Measurements from ENCODE around the gene MYO7A.

MYO7A gene

DNA sequence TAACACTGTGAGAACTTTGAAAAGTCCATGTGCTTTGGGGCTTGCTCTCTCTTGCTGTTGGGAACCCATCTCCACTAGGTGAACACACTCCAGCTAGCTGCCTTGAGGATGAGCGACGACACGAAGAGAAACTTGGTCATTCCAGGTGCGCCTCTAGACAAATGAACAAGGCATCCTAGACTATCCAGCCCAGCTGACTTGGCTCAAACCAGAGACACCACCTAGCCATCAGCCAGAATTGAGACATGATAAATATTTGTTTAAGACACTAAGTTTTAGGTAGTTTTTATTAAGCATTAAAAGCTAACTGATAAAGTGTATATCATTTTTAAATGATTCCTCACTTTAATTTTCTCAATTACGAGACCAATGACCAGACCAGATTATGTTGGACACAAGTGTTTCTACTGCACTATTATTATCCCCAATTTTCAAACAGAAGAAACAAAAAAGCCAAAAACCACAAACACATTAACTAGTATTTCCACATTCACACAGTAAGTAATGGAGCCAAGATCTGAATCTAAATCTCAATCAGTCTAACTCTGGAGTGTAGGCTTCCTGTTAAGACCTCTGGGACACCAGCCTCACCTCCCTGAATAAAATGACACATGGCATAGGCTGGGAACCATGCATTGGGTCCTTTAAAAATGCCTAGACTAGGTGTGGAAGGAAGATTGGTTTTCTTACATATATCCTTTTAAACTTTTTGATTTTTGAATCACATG is 103.0 kb downstream of the MYO7A start:
- no peak overlapping the region for H3K4me3 ChIP-seq (IDR thresholded peaks at IDR 0.05; ENCODE audit: insufficient read depth, low read depth, low read length)
- no peak overlapping the region for H3K27ac ChIP-seq
- H3K79me2 ChIP-seq (ENCODE audit: insufficient read depth, low read depth) = no peaks in the 10 kb centered on the region
- no peak overlapping the region for H3K4me2 ChIP-seq
- H2AFZ ChIP-seq (ENCODE audit: low read depth) = no peak overlapping the region
- no peaks in the 10 kb centered on the region for H3K36me3 ChIP-seq (ENCODE audit: insufficient read depth)
- H3K27me3 ChIP-seq (ENCODE audit: insufficient read depth, low read depth) = no peaks in the 10 kb centered on the region
- H3K4me1 ChIP-seq (ENCODE audit: low read depth, poor library complexity, severe bottlenecking) = no peaks in the 10 kb centered on the region
- no peaks in the 10 kb centered on the region for H4K20me1 ChIP-seq (ENCODE audit: insufficient read depth)
- H3K9ac ChIP-seq = no peak overlapping the region
- TF ChIP-seq, protein P1, sequence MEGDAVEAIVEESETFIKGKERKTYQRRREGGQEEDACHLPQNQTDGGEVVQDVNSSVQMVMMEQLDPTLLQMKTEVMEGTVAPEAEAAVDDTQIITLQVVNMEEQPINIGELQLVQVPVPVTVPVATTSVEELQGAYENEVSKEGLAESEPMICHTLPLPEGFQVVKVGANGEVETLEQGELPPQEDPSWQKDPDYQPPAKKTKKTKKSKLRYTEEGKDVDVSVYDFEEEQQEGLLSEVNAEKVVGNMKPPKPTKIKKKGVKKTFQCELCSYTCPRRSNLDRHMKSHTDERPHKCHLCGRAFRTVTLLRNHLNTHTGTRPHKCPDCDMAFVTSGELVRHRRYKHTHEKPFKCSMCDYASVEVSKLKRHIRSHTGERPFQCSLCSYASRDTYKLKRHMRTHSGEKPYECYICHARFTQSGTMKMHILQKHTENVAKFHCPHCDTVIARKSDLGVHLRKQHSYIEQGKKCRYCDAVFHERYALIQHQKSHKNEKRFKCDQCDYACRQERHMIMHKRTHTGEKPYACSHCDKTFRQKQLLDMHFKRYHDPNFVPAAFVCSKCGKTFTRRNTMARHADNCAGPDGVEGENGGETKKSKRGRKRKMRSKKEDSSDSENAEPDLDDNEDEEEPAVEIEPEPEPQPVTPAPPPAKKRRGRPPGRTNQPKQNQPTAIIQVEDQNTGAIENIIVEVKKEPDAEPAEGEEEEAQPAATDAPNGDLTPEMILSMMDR (conservative IDR thresholded peaks at IDR 0.05; ENCODE audit: low read depth, low read length) = no peak

DNA sequence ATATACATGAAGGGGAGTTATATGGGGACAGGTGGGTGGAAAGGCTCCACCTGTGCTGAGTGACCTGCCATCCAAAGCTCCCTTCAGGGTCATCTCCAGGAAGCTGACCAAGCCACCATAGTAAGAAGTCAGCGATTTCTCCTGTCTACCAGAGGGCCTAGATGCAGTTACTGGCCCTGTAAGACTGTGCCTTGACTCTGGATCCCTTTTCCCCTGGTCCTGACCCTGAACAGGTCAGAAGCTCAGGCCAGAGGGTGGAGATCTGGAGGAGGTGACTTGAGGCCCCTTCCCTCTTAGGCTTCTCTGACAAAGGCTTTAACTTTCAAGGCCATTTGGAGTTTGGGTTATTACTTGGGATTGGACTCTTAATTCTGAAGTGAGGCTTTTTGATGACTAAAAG is 103.8 kb downstream of the MYO7A start:
- Histone ChIP-seq H3K27me3 (ENCODE audit: insufficient read depth, low read depth) (no peaks in the 10 kb centered on the region), H3K9ac (no peak overlapping the region), H3K4me3 (IDR thresholded peaks at IDR 0.05; ENCODE audit: insufficient read depth, low read depth, low read length) (no peak overlapping the region), H3K4me1 (ENCODE audit: low read depth, poor library complexity, severe bottlenecking) (no peaks in the 10 kb centered on the region), H4K20me1 (ENCODE audit: insufficient read depth) (no peaks in the 10 kb centered on the region), H3K27ac (no peak overlapping the region), H3K36me3 (ENCODE audit: insufficient read depth) (no peaks in the 10 kb centered on the region), H3K79me2 (ENCODE audit: insufficient read depth, low read depth) (no peaks in the 10 kb centered on the region), H3K4me2 (no peak overlapping the region), H2AFZ (ENCODE audit: low read depth) (no peak overlapping the region)
- TF ChIP-seq, protein P1 (conservative IDR thresholded peaks at IDR 0.05; ENCODE audit: low read depth, low read length) = no peak

DNA sequence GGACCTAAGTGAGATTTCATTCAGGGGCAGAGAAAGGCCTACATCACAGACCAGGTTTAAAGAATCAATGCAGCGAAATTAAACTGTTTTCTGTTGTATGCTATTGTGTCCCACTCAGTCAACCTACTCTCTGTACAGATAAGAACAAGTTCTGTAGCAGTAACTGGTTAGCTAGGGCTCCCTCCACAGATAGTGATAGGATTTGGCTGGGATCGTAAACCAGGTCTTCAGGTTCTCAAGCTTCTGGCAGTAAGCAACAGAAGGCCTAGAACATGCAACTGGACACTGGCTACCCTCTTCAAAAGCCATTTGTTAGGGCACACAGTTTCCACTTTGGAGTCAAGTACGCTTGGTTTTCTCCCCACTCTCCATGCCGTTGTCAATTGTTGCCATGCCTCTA is 104.2 kb downstream of the MYO7A start:
- no peak overlapping the region for H3K27ac ChIP-seq
- no peak overlapping the region for H2AFZ ChIP-seq (ENCODE audit: low read depth)
- H3K4me3 ChIP-seq (IDR thresholded peaks at IDR 0.05; ENCODE audit: insufficient read depth, low read depth, low read length) = no peak overlapping the region
- H3K36me3 ChIP-seq (ENCODE audit: insufficient read depth) = no peaks in the 10 kb centered on the region
- no peaks in the 10 kb centered on the region for H3K79me2 ChIP-seq (ENCODE audit: insufficient read depth, low read depth)
- no peak overlapping the region for H3K4me2 ChIP-seq
- H3K27me3 ChIP-seq (ENCODE audit: insufficient read depth, low read depth) = no peaks in the 10 kb centered on the region
- TF ChIP-seq, protein P1 (conservative IDR thresholded peaks at IDR 0.05; ENCODE audit: low read depth, low read length) = no peak
- H3K9ac ChIP-seq = no peak overlapping the region
- no peaks in the 10 kb centered on the region for H4K20me1 ChIP-seq (ENCODE audit: insufficient read depth)
- no peaks in the 10 kb centered on the region for H3K4me1 ChIP-seq (ENCODE audit: low read depth, poor library complexity, severe bottlenecking)

DNA sequence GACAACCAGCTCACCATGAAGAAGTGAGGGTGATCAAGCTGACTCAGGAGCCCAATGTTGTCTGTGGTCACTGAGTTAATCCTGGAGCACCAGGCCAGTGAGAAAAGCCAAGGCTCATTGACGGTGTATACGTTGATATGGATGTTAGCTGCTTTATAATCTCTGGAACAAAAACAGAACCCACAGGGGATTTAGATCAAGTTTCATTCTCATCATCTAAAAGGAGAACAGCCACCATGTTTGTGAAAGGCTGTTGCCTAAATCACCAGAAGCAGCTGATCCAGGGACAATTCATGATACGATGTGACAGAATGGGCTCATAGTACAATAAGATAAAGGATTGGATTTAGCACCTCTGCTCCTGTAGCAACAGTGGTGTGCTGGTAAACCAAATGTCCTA is 105.0 kb downstream of the MYO7A start:
- no peak overlapping the region for H2AFZ ChIP-seq (ENCODE audit: low read depth)
- H4K20me1 ChIP-seq (ENCODE audit: insufficient read depth) = no peaks in the 10 kb centered on the region
- H3K79me2 ChIP-seq (ENCODE audit: insufficient read depth, low read depth) = no peaks in the 10 kb centered on the region
- H3K36me3 ChIP-seq (ENCODE audit: insufficient read depth) = no peaks in the 10 kb centered on the region
- H3K4me1 ChIP-seq (ENCODE audit: low read depth, poor library complexity, severe bottlenecking) = no peaks in the 10 kb centered on the region
- H3K4me3 ChIP-seq (IDR thresholded peaks at IDR 0.05; ENCODE audit: insufficient read depth, low read depth, low read length) = no peak overlapping the region
- no peak overlapping the region for H3K27ac ChIP-seq
- TF ChIP-seq, protein P1 (conservative IDR thresholded peaks at IDR 0.05; ENCODE audit: low read depth, low read length) = no peak
- no peak overlapping the region for H3K9ac ChIP-seq
- H3K27me3 ChIP-seq (ENCODE audit: insufficient read depth, low read depth) = no peaks in the 10 kb centered on the region
- H3K4me2 ChIP-seq = no peak overlapping the region
